Measurements from ENCODE around the gene PRND. TPM values are rescaled to one million over a fixed set of nuclear protein-coding genes. Genes with fewer than 3 reads are reported as not detected.

The PRND gene
- total and polyA plus RNA-seq, 2 experiments from 2014 or later = 0.10 TPM; not detected in 1

GRCh38 chr20:4710106-4710475, 11.6 kb upstream of the PRND start:
- Mint-ChIP-seq H3K36me3 (ENCODE audit: low read depth) (no peaks in the 10 kb centered on the region), H3K27ac (no peak overlapping the region), H3K4me1 (peaks cover 9% of the 10 kb centered on the region; the same call in 1 of the 3 replicates), H3K9me3 (peaks cover 3% of the 10 kb centered on the region; the same call in 2 of the 3 replicates), H3K27me3 (ENCODE audit: insufficient read depth, low read depth, poor library complexity) (peaks cover 2% of the 10 kb centered on the region), H3K4me3 (no peak overlapping the region)
- TF ChIP-seq POLR2AphosphoS5 (IDR thresholded peaks at IDR 0.05; ENCODE audit: low read depth) = no peak
- no peak for TF ChIP-seq ZNF114 (CRISPR knock-in tag; IDR thresholded peaks at IDR 0.05)
- no peak for TF ChIP-seq JUNB (IDR thresholded peaks at IDR 0.05; ENCODE audit: unreplicated experiment)
- TF ChIP-seq EZH2 (IDR thresholded peaks at IDR 0.05; ENCODE audit: low read depth, unreplicated experiment) = no peak
- no peak for TF ChIP-seq CTCF (conservative IDR thresholded peaks at IDR 0.05; ENCODE audit: low read depth in 2 of 2)
- no peak for TF ChIP-seq REST (IDR thresholded peaks at IDR 0.05; ENCODE audit: unreplicated experiment)
- no peak for TF ChIP-seq ZNF331 (CRISPR knock-in tag; IDR thresholded peaks at IDR 0.05; ENCODE audit: low read depth)
- TF ChIP-seq CREB1 (CRISPR knock-in tag; IDR thresholded peaks at IDR 0.05; ENCODE audit: low read depth) = no peak
- TF ChIP-seq STAT1 (IDR thresholded peaks at IDR 0.05; ENCODE audit: unreplicated experiment) = no peak
- TF ChIP-seq NANOG (IDR thresholded peaks at IDR 0.05; ENCODE audit: borderline replicate concordance) = no peak
- no peak for TF ChIP-seq ZNF462 (CRISPR knock-in tag; IDR thresholded peaks at IDR 0.05)
- TF ChIP-seq ETS1 (IDR thresholded peaks at IDR 0.05) = no peak
- TF ChIP-seq EZH2phosphoT487 (IDR thresholded peaks at IDR 0.05; ENCODE audit: unreplicated experiment) = no peak
- Histone ChIP-seq H3K79me2 (replicated peaks; ENCODE audit: insufficient read depth) (no peaks in the 10 kb centered on the region), H3K27me3 (ENCODE audit: insufficient read depth) (no peaks in the 10 kb centered on the region), H3K4me1 (ENCODE audit: insufficient read depth) (peaks cover 3% of the 10 kb centered on the region; the same call in 1 of the 2 replicates), H3K36me3 (ENCODE audit: insufficient read depth) (no peaks in the 10 kb centered on the region), H3K4me2 (no peak overlapping the region), H3F3A (replicated peaks; ENCODE audit: low read depth) (no peaks in the 10 kb centered on the region), H3K9me2 (ENCODE audit: insufficient read depth) (no peaks in the 10 kb centered on the region), H3K27ac (ENCODE audit: low read depth) (no peak overlapping the region), H4K20me1 (replicated peaks; ENCODE audit: insufficient read depth) (no peaks in the 10 kb centered on the region), H2AFZ (no peak overlapping the region), H3K4me3 (no peak overlapping the region)
- no peak for DNase-seq (ENCODE audit: low spot score)
- ATAC-seq = no peak
